ENCODE data around the gene ETHE1. TPM values are rescaled to one million over a fixed set of nuclear protein-coding genes. Genes with fewer than 3 reads are reported as not detected.
A peak's percentile ranks its signal among the peaks of the same experiment; 100 is the strongest.
"Not testable (repeated sequence)": the region's sequence is repeated elsewhere in the genome, so short reads cannot be mapped to it uniquely, and the experiment has no call there.

Gene ETHE1
- polyA plus RNA-seq, 6 donors from 2014 or later = 15.5 to 30.7 (median 24.0) TPM

GRCh38 chr19:43562226-43562697 lies 35.3 kb upstream of the ETHE1 start:
- DNase-seq = no peak
- H3K36me3 Mint-ChIP-seq = peaks cover 0 to 3% of the 10 kb centered on the region in 2 donors
- peak overlapping the region; percentile 93 to 99 (median 96) for H3K27ac Mint-ChIP-seq
- H3K4me1 Mint-ChIP-seq = peaks cover 49 to 73% (median 56%) of the 10 kb centered on the region in 3 donors
- ATAC-seq (ENCODE audit: low read depth in 2 of 2) = peak in 1 of 2 donors; percentile 4
- H3K4me3 Mint-ChIP-seq = peak overlapping the region; percentile 53 to 89 (median 79)
- no peaks in the 10 kb centered on the region for H3K27me3 Mint-ChIP-seq
- H3K9me3 Mint-ChIP-seq = peaks cover 0 to 4% (median 0%) of the 10 kb centered on the region in 7 donors

DNA sequence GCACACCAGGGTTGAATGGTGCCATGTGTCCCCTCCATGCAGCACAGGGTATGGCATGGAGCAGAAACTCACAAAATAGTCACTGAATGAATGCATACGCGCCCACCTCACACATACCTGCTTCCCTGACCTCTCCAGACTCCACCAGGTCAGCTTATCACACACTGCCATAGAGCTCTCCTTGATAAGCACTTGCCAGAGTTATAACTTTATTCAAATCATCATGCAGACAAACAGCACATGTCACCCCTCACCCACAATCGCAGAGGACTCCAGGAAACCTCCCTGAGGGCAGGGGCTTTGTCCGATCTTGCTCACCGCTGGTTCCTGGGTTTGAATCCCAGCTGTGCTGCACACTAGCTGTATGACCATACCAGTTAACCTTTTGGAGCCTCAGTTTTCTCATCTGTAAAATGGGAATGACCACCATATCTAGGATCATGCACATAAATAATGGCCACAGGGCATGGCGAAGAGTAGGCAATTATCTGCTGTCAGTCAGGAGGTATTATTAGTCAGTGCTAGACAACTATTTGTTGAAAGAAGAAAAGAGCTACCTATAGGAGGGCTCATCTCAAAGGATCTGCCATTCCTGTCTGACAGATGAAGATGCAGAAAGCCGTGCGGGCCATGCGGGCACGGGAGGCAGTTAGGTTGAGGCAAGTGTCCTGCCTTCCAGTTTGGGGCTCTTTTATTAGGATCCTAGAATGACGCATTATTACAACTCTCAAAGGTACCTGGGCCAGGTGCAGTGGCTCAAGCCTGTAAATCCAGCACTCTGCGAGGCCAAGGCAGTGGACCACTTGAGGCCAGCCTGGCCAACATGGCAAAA lies 34.4 kb upstream of the ETHE1 start:
- Mint-ChIP-seq H3K4me3 (peak overlapping the region in 7 of 8 donors; percentile 72 to 89 (median 81)), H3K27ac (peak overlapping the region; percentile 93 to 99 (median 96)), H3K27me3 (no peaks in the 10 kb centered on the region), H3K36me3 (no peaks in the 10 kb centered on the region), H3K4me1 (peaks cover 49 to 68% (median 56%) of the 10 kb centered on the region in 3 donors), H3K9me3 (peaks cover 0 to 4% (median 0%) of the 10 kb centered on the region in 7 donors)
- DNase-seq = no peak
- no peak for ATAC-seq (ENCODE audit: low read depth in 2 of 2)

GRCh38 chr19:43560687-43561086 lies 33.7 kb upstream of the ETHE1 start:
- Mint-ChIP-seq H3K27me3 (no peaks in the 10 kb centered on the region), H3K27ac (peak overlapping the region; percentile 15 to 96 (median 94)), H3K4me3 (peak overlapping the region in 4 of 8 donors; percentile 47 to 89 (median 75)), H3K9me3 (peaks cover 0 to 4% (median 0%) of the 10 kb centered on the region in 7 donors), H3K36me3 (no peaks in the 10 kb centered on the region), H3K4me1 (peaks cover 49 to 64% (median 56%) of the 10 kb centered on the region in 3 donors)
- no peak for DNase-seq
- ATAC-seq (ENCODE audit: low read depth in 2 of 2) = no peak

- H3K27me3 Mint-ChIP-seq = no peaks in the 10 kb centered on the region
- H3K9me3 Mint-ChIP-seq = no peaks in the 10 kb centered on the region
- peaks cover 10 to 17% of the 10 kb centered on the region in 2 donors for H3K36me3 Mint-ChIP-seq
- peak; percentile 82 to 98 for ATAC-seq (ENCODE audit: low read depth in 2 of 2)
- no peak overlapping the region for H3K4me3 Mint-ChIP-seq
- H3K27ac Mint-ChIP-seq = peak overlapping the region in 4 of 6 donors; percentile 29 to 84 (median 68)
- H3K4me1 Mint-ChIP-seq = peaks cover 18 to 27% (median 22%) of the 10 kb centered on the region in 3 donors
- DNase-seq = peak; percentile 74
Observed at GRCh38 chr19:43555185-43555770, 28.3 kb upstream of the ETHE1 start.

DNA sequence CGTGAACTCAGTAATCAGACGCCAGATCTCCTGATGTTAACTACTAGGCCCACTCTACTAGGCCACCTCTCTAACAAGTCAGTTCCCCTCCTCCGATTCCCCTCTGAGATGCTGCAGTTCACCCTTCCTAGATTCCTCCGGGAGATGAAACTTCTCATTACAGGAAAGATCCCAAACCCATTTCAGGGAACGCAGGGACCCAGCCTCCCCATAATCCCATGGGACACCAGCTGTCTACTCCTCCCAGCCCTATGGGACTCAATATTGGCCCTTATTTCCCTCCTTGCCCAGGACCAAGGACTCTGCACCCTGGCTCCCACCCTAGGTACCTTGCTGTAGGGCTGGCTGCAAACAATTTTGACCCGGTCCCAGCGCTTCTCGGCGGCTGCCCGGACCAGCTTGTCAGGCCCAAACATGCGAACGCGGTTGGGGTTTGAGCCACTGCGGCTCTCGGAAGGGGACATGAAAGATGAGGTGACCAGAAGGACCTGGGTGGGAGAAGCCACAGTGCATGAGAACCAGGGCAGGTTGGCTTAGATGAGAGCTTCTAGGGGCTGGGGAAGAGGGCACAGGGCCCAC lies 27.4 kb upstream of the ETHE1 start:
- DNase-seq (no peak), ATAC-seq (ENCODE audit: low read depth in 2 of 2) (no peak)
- Mint-ChIP-seq H3K27ac (peak overlapping the region in 2 of 6 donors; percentile 65 to 76), H3K36me3 (peaks cover 10 to 22% of the 10 kb centered on the region in 2 donors), H3K9me3 (no peaks in the 10 kb centered on the region), H3K4me3 (peak overlapping the region in 1 of 8 donors; percentile 44), H3K27me3 (no peaks in the 10 kb centered on the region), H3K4me1 (peaks cover 9 to 24% (median 17%) of the 10 kb centered on the region in 3 donors)

DNA sequence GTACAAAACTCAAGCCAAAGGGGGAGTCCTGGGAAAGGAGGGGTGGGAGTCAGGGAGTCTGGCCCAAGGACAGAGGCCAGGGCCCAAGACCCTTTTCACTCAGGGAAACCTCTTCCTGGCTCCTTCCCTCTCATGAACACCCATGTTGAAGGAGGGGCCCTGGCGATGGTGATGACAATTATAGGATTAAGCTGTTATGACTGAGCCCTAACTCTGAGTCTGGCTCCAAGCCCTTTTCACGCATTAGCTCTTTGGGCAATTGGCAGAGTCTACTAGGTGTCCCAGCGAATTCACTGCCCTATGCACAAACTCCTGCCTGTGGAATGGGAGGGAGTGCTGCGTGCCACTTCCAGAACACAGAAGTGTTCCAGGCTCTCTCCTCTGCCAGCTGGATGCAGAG lies 26.7 kb upstream of the ETHE1 start:
- no peak for DNase-seq
- H3K4me1 Mint-ChIP-seq = peaks cover 9 to 24% (median 16%) of the 10 kb centered on the region in 3 donors

DNA sequence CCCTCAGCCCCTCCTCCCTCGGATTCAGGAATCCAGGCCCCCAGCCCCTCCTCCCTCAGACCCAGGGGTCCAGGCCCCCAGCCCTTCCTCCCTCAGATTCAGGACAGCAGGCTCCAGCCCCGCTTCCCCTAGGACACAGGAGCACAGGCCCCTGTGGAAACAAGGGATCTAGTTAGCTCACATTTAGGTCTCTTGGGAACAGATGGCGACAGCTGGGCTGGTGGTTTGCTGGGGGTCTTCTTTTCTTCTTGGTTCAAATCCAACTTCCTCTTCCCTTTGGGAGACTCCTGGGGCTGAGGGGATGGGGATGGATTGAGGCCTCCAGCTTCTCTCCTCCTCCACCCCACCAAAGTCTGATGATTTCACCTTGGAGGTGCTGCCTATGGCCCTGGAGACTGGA lies 25.6 kb upstream of the ETHE1 start:
- peaks cover 10 to 22% of the 10 kb centered on the region in 2 donors for H3K36me3 Mint-ChIP-seq
- no peaks in the 10 kb centered on the region for H3K27me3 Mint-ChIP-seq
- H3K4me1 Mint-ChIP-seq = peaks cover 9 to 24% (median 16%) of the 10 kb centered on the region in 3 donors
- H3K27ac Mint-ChIP-seq = peak overlapping the region in 1 of 6 donors; percentile 69
- H3K4me3 Mint-ChIP-seq = no peak overlapping the region
- DNase-seq (no peak), ATAC-seq (ENCODE audit: low read depth in 2 of 2) (no peak)
- H3K9me3 Mint-ChIP-seq = no peaks in the 10 kb centered on the region

More for the DNA sequence above, 26.7 kb upstream of the ETHE1 start:
- H3K9me3 Mint-ChIP-seq = no peaks in the 10 kb centered on the region
- H3K36me3 Mint-ChIP-seq = peaks cover 10 to 22% of the 10 kb centered on the region in 2 donors
- H3K27ac Mint-ChIP-seq = peak overlapping the region in 3 of 6 donors; percentile 38 to 64 (median 49)
- H3K27me3 Mint-ChIP-seq = no peaks in the 10 kb centered on the region
- no peak for ATAC-seq (ENCODE audit: low read depth in 2 of 2)
- peak overlapping the region in 1 of 8 donors; percentile 15 for H3K4me3 Mint-ChIP-seq

DNA sequence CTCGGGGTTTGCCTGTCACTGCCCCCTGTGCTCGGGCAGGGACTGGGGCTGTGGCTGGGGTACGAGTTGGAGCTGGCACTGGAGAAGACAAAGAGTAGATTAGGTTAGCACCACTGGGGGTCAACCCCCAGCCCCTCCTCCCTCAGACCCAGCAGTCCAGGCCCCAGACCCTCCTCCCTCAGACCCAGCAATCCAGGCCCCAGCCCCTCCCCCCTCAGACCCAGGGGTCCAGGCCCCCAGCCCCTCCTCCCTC lies 25.1 kb upstream of the ETHE1 start:
- peaks cover 9 to 24% (median 16%) of the 10 kb centered on the region in 3 donors for H3K4me1 Mint-ChIP-seq
- H3K4me3 Mint-ChIP-seq = no peak overlapping the region
- DNase-seq (no peak), ATAC-seq (ENCODE audit: low read depth in 2 of 2) (no peak)
- peaks cover 10 to 22% of the 10 kb centered on the region in 2 donors for H3K36me3 Mint-ChIP-seq
- H3K9me3 Mint-ChIP-seq = no peaks in the 10 kb centered on the region
- peak overlapping the region in 2 of 6 donors; percentile 67 to 78 for H3K27ac Mint-ChIP-seq
- no peaks in the 10 kb centered on the region for H3K27me3 Mint-ChIP-seq

DNA sequence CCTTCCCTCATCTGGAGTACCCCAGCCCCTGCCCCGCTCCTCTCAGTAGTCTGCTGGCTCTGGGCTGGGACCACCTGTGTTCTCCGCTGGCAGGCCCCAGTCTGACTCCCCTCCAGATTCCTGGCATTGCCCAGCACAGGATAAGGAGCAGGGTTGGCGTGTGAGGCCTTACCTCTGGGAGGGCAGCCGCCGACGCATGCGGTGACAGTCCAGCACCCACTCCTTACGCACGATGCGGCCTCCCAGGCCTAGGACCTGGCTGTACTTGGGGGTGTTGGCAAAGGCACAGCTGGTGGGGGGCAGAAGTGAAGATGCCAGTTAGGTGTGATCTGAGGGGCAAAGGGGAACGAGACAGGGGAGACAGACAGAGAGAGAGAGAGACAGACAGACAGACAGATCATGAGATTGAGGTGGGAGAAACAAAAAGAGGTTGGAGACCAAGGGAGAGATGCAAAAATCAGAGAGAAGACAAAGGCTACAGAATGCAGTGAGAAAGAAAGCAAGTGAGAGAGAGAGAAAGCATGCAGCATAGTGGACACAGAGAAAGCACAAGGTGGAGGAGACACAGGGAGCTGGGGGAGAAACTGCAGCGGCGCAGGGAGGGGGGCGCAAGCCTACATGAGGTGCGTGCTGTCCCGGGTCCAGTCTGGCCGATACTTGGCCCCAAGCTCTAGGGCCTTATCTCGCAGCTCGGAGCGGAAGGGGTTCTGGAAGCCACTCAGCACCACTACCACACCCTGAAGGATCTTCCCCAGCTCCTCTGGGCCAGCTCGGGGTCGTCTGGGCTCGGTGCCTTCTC lies 24.6 kb upstream of the ETHE1 start:
- no peak for ATAC-seq (ENCODE audit: low read depth in 2 of 2)
- Mint-ChIP-seq H3K27ac (peak overlapping the region in 4 of 6 donors; percentile 59 to 78 (median 72)), H3K9me3 (no peaks in the 10 kb centered on the region), H3K4me3 (no peak overlapping the region), H3K27me3 (no peaks in the 10 kb centered on the region), H3K36me3 (peaks cover 10 to 22% of the 10 kb centered on the region in 2 donors), H3K4me1 (peaks cover 9 to 24% (median 16%) of the 10 kb centered on the region in 3 donors)
- DNase-seq = no peak

- Mint-ChIP-seq H3K9me3 (no peaks in the 10 kb centered on the region), H3K4me1 (peaks cover 0 to 8% (median 6%) of the 10 kb centered on the region in 3 donors), H3K36me3 (peaks cover 5 to 31% of the 10 kb centered on the region in 2 donors), H3K27me3 (no peaks in the 10 kb centered on the region), H3K4me3 (no peak overlapping the region), H3K27ac (no peak overlapping the region)
- no peak for ATAC-seq (ENCODE audit: low read depth in 2 of 2)
- no peak for DNase-seq
Observed at GRCh38 chr19:43548706-43549105, 21.7 kb upstream of the ETHE1 start.

DNA sequence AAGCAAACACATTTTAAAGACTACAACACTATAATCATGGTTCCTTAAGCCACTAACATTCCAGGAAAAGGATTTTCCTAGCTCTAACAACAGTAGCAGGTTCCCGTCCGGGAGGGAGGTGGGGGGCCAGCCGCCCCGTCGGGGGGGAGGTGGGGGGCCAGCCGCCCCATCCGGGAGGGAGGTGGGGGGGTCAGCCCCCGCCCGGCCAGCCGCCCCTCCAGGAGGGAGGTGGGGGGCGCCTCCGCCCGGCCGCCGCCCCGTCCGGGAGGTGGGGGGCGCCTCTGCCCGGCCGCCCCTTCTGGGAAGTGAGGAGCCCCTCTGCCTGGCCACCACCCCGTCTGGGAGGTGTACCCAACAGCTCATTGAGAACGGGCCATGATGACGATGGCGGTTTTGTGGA lies 20.9 kb upstream of the ETHE1 start:
- not testable (repeated sequence) for ATAC-seq (ENCODE audit: low read depth in 2 of 2); H3K27me3 Mint-ChIP-seq; H3K4me3 Mint-ChIP-seq; H3K27ac Mint-ChIP-seq; H3K4me1 Mint-ChIP-seq; H3K9me3 Mint-ChIP-seq; DNase-seq
- H3K36me3 Mint-ChIP-seq = peaks cover 5 to 31% of the 10 kb centered on the region in 2 donors

DNA sequence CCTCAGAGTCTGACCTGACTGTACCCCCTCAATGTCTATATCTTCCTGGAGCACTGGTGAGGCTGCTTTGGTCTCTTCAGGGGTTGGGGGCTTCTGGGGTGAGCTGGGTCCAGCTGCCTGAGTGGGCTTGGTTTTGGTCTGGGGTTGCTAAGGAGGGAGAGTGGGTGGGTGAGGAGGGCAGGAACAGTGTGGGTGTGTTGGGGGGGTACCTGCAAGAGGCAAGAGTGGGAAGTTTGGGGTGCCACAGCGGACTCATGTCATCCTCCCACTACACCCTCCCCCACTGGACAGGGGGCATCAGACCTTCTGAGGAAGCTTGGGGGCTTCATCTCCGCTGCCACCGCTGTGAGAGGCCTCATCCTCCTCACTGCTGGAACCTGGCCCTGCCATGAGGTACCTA lies 19.6 kb upstream of the ETHE1 start:
- H3K36me3 Mint-ChIP-seq = peaks cover 4 to 26% of the 10 kb centered on the region in 2 donors

DNA sequence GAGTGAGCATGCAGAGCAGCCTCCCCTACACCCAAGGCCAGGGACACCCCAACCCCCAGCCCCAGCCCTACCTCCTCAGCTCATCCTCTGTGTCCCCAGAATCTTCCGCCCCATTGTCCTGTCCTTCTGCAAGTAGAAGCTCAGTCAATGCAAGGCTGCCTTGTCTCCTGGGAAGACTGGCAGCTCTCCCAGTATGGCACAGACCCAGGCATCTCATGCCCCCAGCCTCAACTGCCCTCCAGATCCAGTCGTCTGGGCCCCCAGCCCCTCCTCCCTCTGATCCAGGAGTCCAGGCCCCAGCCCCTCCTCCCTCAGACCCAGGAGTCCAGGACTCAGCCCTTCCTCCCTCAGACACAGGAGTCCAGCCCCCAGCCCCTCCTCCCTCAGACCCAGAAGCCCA lies 19.0 kb upstream of the ETHE1 start:
- Mint-ChIP-seq H3K9me3 (no peaks in the 10 kb centered on the region), H3K36me3 (peaks cover 5 to 21% of the 10 kb centered on the region in 2 donors), H3K27ac (peak overlapping the region in 2 of 6 donors; percentile 60 to 97), H3K4me3 (no peak overlapping the region), H3K4me1 (no peaks in the 10 kb centered on the region), H3K27me3 (no peaks in the 10 kb centered on the region)
- DNase-seq (no peak), ATAC-seq (ENCODE audit: low read depth in 2 of 2) (no peak)

More for the DNA sequence above, 19.6 kb upstream of the ETHE1 start:
- ATAC-seq (ENCODE audit: low read depth in 2 of 2) (no peak), DNase-seq (no peak)
- peak overlapping the region in 1 of 6 donors; percentile 88 for H3K27ac Mint-ChIP-seq
- no peak overlapping the region for H3K4me3 Mint-ChIP-seq
- H3K9me3 Mint-ChIP-seq = no peaks in the 10 kb centered on the region
- H3K4me1 Mint-ChIP-seq = peaks cover 0 to 4% (median 3%) of the 10 kb centered on the region in 3 donors
- no peaks in the 10 kb centered on the region for H3K27me3 Mint-ChIP-seq

All from naive B cell (primary cell).